ENCODE data around the gene RPS19BP1. TPM values are rescaled to one million over a fixed set of nuclear protein-coding genes. Genes with fewer than 3 reads are reported as not detected.

The RPS19BP1 gene, protein sequence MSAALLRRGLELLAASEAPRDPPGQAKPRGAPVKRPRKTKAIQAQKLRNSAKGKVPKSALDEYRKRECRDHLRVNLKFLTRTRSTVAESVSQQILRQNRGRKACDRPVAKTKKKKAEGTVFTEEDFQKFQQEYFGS
- 43.7 TPM for total RNA-seq
- long read RNA-seq, transcript RPS19BP1-201 (4 exons, 927 nt): major isoform, 38 of 43 reads
- long read RNA-seq, partial matches to known transcripts: 0 of 43 reads
- long read RNA-seq, other reads (novel, unspliced or antisense): 2 of 43 reads

DNA sequence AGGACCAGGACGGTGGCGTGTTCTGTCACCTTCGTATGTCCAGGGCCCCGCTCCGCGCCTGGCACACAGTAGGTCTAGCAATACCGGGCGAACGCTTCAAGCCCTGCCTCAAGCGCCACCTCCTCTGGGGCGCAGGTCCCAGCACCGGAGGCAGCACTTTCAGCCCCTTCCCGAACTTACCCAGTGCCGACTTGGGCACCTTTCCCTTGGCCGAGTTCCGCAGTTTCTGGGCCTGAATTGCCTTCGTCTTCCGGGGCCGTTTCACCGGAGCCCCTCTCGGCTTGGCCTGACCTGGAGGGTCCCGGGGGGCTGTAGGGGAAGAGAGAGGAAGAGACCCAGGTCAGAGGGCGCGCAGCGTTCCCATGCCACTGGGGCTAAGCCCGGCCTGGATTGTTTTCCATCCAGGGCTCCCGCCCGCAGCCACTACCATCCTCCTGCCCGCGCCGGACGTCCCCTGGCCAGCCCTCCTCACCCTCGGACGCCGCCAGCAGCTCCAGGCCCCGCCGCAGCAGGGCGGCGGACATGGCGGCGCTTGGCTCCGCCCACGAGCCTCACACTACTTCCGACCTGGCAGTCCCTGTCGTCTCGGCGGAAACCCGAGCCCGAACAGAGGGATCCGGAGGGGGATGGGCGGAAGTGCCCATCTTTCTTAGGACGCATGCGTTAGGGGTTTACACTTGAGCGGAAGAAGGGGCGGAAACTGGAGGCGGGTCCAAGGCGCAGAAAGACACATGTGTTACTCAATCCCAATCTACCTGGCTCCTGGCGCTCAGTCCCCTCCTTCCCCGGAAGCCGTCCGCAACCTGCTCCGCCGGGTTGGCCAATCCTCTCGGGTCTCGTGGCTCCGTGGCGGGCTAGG lies at the start of gene RPS19BP1:
Gene RPS19BP1, minus strand, starts transcription at position 534 of the 859 bp plus-strand sequence. Its CDS starts 10 bp downstream, at position 524.
- intact Hi-C loops (cut with DNase I): loop anchor here (5.0 kb wide), 1 partner anchor 815 kb away; the partner anchor contains the start of gene ADSL
- peak; percentile 99 for DNase-seq (ENCODE audit: low spot score)

DNA sequence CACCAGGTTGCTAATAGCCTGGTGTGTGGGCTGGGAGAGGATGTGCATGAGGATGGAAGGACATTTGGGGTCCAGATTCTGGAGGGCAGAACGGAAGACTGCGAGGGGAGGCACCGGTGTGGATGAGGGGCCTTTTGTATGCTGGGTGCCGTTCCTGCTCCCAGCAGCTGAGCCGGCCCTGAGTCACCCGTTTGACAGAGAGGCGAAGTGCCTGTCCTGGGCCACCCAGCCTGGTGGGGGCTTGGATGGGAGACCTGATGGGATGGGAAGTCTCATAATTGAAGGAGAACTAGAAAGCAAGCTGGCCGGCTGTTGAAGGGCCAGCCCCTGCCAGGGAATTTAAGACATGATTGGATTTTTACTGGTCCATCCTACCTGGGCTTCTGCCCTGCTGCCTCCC lies 48.8 kb upstream of the RPS19BP1 start:
- intact Hi-C loops (cut with DNase I): no loop called here
- no peak for DNase-seq (ENCODE audit: low spot score)

DNA sequence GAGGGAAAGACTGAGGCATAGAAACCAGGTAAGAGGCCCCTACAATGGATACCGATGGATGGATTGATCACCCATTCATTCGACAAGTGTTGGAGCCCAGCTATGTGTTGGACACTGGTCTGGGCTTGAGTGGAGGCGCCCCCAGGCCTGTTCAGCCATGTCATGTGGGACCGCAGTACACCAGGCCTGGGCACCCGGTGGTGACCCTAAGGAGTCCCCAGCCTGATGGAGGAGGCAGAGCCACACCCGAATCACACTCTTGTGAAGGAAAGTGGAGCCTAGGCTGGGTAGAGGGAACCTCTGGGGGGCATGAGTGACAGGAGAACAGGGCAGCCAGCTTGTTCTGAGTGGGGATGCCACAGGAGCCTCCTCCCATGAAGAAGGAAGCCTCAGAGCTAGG lies 48.2 kb upstream of the RPS19BP1 start:
- intact Hi-C loops (cut with DNase I): no loop called here

DNA sequence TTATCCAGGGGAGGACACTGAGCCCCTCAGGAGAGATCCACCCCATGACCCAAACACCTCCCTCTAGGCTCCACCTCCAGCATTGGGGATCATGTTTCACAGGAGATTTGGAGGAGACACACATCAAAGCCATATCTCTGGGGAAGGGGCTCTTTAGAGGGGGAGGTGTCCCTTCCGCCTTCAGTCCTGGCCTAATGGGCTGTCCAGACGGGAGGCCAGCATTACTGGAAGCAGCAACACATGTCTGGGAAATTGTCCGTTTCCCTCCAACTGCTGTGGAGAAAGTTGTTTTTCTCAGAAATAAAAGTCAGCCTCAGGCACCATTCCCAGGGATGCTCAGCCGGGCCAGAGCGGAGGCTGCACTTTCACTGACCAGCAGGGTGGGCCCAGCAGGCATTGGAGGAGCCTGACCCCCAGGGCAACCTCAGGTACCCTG lies 47.5 kb upstream of the RPS19BP1 start:
- no peak for DNase-seq (ENCODE audit: low spot score)
- intact Hi-C loops (cut with DNase I): no loop called here

More for the DNA sequence above, 48.2 kb upstream of the RPS19BP1 start:
- no peak for DNase-seq (ENCODE audit: low spot score)

DNA sequence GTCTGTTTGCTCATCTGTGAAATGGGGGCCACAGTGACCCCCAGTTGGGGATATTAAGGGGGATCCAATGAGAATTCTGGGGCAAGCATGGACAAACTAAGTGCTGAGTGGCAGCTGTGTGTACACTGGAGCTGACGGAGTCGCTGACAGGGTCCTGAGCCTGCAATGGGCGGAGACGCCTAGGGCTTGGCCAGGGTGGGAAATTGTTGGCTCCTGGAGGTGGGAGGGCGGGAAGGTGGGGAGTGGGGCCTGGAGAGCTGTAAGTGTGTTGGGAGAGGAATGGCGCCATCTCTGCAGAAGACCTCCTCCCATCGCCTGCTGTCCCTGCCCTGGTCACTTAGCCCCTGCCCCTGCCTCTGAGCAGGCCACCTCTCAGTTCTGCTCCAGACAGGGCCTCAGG lies 45.4 kb upstream of the RPS19BP1 start:
- DNase-seq (ENCODE audit: low spot score): no peak
- intact Hi-C loops (cut with DNase I): no loop called here

DNA sequence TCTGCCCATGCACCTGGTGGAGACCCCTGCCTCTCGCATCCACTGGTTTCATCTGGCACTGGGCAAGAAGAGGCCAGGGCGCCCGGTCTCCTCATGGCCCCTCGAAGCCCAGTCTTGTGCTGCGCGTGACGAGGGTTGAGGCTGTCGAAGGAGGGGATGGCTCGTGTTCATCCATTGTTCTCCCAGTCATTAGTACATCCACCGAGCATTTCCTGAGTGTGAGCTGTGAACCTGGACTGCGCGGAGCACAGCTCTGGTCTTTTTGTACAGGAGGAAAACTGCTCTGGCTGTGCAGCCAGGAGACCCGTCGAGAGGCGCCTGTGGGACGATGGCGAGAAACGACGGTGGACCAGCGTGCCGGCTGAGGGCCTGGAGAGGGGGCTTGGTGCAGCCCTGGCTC lies 44.8 kb upstream of the RPS19BP1 start:
- intact Hi-C loops (cut with DNase I): no loop called here
- no peak for DNase-seq (ENCODE audit: low spot score)

DNA sequence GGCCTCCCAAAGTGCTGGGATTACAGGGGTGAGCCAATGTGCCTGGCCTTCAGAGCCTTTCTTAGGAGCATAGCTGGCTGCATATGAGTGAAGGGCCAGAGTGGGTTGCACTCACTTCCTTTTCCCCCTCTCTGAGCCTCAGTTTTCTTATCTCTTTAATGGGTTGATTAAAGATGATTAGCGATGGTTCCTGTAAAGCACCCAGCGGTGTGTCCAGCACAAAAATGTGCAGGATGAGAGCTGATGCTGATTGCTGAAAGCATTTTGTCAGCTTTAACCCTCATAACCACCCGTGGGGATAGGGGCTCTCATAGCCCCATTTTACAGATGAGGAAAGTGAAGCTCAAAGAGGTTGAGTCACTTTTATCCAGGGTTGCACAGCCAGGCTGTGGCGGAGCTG lies 43.5 kb upstream of the RPS19BP1 start:
- DNase-seq (ENCODE audit: low spot score): no peak
- intact Hi-C loops (cut with DNase I): no loop called here

DNA sequence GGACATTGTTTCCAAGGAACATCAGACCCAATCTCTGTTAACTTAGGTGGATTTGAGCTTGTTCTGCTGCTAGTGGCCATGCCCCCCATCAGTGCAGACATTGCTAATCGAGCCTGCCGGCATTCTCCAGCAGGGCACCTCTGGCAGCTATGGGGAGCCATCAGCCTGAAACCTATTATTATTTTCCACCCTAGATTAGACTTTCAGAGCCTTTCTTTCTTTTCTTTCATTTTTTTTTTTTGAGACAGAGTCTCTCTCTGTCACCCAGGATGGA lies 42.9 kb upstream of the RPS19BP1 start:
- intact Hi-C loops (cut with DNase I): no loop called here
- DNase-seq (ENCODE audit: low spot score): no peak

DNA sequence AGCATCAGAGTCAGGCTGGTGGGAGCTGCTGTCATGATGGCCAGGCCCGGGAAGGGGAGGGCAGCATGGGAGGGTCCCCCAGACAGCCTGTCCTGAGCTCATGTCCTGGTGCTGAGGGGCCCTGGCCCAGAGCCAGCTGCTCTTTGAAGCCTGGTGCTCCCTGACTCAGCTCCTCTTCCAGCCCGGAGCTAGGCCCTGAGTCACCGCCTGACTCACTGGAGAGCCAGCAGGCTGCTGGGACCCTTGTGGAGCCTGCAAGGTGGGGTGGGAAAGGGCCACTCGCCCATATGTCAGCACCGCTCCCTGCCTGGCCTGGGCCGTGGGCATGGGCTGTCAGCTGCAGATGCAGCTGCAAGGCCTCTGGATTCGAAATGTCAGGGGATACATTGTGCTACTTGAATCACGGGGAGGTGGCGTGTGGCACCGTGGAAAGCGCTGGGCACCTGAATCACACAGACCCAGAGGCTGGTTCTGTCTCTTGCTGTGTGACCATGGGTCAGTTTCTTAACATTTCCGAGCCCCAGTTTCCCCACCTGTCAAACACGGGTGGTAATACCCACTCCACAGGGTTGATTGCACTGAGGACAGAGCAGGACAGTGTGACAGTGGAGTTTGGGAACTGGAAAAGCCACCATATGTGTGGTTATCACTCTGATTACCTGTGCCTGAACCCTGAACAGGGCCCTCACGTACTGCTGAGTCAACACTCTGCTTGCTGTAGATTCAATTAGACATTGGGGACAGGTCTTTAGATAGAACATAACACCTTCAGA lies 42.4 kb upstream of the RPS19BP1 start:
- DNase-seq (ENCODE audit: low spot score): no peak
- intact Hi-C loops (cut with DNase I): no loop called here

DNA sequence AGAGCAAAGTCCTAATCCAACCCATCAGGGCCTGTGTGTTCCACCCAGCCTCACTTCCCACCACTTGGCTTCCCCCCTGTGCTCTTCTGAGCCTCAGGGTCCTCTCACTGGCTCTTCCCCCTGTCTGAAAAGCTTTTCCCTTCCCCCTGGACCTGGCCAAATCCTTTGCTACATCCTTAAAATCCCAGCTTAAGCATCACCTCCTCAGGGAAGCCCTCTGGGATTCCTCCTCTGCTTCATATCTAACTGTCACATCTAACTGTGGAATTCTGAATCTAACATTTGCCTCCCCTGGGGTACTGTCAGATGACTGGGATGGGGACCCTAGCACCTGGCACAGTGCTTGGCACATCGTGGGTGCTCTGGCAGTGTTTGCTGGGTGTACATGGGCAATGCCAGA lies 39.0 kb upstream of the RPS19BP1 start:
- intact Hi-C loops (cut with DNase I): no loop called here
- DNase-seq (ENCODE audit: low spot score): no peak

DNA sequence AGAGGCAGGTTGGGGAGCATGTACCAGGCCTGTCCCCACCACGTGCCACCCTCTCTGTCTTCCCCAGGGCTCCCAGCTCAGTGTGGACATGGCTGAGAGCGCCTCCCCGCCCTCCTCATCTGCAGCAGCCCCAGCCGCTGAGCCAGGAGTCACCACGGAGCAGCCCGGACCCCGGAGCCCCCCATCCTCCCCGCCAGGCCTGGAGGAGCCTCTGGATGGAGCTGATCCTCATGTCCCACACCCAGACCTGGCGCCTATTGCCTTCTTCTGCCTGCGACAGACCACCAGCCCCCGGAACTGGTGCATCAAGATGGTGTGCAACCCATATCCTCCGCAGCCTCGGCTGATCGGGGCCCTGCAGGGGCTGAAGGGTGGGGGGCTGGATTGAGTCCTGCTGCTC lies 38.1 kb upstream of the RPS19BP1 start, which contains the start of gene CACNA1I:
Gene CACNA1I, plus strand, starts transcription at position 89 of the 400 bp plus-strand sequence. Its CDS starts 0 bp downstream, at position 89.
- intact Hi-C loops (cut with DNase I): no loop called here
- DNase-seq (ENCODE audit: low spot score): no peak

DNA sequence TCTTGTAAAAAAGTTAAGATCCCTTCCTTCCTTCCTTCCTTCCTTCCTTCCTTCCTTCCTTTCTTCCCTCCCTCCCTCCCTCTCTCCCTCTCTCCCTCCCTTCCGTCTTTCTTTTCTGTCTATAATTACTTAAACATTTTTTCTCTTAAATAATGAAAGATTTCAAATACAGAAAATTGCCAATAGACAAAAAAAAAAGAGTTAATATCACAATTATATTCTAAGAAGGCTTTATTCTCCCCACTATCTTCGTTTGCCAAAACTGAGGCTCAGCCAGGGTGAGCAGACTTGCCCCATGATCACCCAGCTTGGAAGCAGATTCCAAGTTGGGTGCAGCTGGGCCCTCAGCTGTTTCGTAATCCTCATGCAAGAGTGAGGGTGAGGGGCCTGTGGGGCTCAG lies 37.7 kb upstream of the RPS19BP1 start:
- DNase-seq (ENCODE audit: low spot score): no peak
- intact Hi-C loops (cut with DNase I): no loop called here

DNA sequence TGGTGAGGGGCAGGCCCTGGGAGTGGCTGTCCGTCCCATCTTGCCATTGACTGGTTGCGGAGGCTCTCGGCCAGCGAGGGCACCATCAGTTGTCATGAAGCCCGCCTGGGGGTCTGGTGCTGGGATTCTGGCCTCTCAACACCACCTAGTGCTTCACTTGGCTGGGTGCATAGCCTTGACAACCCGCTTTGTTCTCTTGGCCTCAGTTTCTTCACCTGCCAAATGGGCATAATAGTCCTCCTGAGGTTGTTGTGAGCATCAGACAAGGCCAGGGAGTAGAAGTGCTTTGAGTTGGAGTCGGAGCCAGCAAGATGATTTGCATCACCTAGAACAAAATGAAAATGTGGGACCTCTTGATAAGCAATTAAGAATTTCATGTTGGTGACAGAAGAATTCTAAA lies 36.5 kb upstream of the RPS19BP1 start:
- intact Hi-C loops (cut with DNase I): no loop called here
- DNase-seq (ENCODE audit: low spot score): no peak

DNA sequence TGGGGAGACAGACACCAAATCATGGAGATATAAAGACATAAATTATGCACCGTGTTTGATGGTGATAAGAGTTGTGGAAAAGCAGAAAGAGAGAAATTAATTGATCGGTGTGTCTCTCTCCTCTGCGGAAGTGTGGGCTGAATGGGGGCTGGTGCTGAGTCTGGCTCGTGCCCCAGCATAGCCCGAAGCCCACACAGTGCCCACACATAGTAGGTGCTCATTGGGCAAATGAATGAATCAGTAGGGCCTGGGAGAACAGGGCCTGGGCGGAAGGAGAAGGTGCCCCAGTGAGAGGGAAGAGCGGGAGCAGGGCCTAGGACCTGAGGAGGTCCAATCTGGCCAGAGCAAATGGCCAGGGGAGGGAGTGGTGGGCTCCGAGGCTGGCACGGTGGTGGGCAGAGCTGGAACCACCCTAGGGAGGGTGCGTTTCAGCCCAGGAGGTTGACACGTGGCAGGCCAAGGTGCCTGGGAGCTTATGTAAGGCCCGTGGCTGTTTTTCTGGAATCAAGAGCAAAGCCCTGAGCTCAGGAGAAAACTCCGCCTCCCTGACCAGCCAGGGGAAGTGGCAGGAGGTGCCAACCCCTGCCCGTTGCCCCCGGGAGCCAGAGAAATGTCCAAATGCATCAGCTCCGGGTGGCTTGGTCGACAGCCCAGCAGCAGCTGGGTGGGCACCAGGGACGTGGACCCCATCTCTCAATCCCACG lies 35.9 kb upstream of the RPS19BP1 start:
- intact Hi-C loops (cut with DNase I): no loop called here
- no peak for DNase-seq (ENCODE audit: low spot score)

DNA sequence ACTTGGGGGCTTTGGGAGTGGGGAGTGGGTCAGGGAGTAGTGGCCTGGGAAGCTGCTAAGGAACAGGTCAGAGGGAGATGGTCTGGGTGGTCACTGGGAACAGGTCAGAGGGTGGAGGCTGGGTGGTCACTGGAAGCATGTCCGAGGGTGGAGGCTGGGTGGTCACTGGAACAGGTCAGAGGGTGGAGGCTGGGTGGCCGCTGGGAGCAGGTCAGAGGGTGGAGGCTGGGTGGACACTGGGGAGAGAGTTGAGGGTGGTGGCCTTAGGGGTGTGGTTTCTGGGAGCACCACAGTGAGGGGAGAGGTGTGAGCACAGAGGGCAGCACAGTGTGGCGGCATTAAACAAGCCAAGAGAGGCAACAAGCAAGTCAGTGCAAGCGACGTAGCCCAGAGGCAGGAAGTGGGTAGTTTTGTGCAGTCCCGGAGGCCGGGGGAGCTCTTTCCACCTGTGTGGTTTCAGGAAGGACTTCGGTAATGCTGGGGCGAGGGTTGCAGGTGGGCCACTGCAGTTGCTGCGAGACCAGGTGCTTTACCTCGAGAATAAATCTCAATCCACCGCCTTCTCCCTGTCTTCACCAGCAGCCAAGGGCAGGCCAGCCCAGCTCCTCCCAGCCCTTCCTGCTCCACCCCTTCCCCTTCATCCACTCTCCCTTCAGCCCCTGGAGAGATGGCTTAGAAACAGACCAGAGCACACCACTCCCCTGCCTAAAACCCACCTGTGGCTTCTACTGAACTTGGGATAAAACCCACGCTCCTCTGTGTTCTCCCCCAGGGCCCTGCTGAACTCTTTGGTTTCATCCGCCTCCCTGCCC lies 34.8 kb upstream of the RPS19BP1 start:
- DNase-seq (ENCODE audit: low spot score): no peak
- intact Hi-C loops (cut with DNase I): no loop called here

DNA sequence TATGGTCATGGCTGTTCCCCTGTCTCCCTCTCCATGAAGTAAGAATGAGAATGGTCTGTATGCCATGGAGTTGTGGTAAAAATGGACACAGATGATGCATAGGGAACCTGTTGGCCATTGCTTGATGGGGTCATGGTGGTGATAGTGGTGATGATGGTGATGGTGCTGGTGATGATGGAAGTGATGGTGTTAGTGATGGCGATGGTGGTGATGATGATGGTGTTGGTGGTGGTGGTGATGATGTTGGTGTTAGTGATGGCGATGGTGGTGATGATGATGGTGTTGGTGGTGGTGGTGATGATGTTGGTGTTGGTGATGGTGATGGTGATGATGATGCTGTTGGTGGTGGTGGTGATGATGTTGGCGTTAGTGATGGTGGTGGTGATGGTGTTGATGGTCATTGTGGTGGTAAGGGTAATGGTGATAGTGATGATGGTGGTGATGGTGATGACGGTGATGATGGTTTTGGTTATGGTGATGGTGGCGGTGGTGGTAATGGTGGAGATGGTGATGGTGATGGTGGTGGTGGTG lies 32.9 kb upstream of the RPS19BP1 start:
- intact Hi-C loops (cut with DNase I): no loop called here
- no peak for DNase-seq (ENCODE audit: low spot score)

DNA sequence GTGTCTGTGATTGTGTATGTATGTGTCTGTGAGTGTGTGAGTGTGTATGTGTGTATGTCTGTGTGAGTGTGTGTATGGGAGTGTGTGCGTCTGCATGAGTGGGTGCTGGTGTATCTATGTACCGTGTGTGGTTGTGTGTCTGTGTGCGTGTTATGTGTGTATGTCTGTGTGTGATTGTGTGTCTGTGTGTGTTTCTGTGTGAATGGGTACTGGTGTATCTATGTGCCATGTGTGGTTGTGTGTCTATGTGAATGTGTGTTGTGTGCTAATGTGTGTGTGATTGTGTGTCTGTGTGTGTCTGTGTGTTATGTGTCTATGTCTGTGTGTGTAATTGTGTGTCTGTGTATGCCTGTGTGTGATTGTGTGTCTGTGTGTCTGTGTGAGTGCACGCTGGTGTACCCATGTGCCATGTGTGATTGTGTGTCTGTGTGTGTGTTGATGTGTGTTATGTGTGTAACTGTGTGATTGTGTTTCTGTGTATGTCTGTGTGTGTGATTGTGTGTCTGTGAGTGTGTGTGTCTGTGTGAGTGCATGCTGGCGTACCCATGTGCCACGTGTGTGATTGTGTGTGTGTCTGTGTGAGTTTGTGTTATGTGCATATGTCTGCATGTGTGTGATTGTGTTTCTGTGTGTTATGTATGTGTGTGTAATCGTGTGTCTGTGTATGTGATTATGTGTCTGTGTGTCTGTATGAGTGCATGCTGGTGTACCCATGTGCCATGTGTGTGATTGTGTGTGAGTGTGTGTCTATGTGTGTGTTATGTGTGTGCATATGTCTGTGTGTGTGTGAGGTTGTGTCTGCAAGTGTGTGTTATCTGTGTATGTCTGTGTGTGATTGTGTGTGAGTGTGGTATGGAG lies 31.3 kb upstream of the RPS19BP1 start:
- DNase-seq (ENCODE audit: low spot score): no peak
- intact Hi-C loops (cut with DNase I): no loop called here
